Loucy (cell line): Measurements from ENCODE around the gene AIG1.

Source experiments
- EZH2phosphoT487 ChIP-seq: fragments of 200-600 bp; IDR thresholded peaks from 2 replicates; pipeline ENCODE4 v1.6.1; 2018; ENCODE audit warnings: antibody characterized with exemption, mild to moderate bottlenecking, moderate library complexity, borderline replicate concordance
- TF ChIP-seq, protein P1 (sequence below): fragments of 200-600 bp; sonication (generic); conservative IDR thresholded peaks from 2 replicates; pipeline ENCODE4 v1.5.1; 2014; ENCODE audit warnings: mild to moderate bottlenecking, antibody characterized with exemption, low read length

DNA sequence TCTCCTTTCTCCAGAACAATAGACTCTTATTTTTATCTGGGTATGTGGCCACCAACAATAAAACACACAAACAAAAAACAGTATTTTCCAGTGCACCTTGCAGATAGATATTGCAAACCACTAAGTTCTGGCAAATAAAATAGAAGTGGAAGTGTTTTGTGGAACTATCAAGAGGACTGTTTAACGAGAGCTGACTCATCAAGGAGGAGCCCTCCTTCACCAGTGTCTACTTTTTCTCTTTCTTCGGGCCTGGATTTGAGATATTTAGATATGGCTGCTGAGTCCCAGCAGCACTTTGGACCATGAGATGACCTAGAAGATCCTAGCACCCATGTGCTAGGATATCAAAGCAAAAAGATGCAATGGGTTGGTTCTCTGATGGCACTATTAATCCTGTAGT, 154.7 kb downstream of the AIG1 start:
- TF ChIP-seq EZH2phosphoT487 = no peak
- TF ChIP-seq, protein P1, sequence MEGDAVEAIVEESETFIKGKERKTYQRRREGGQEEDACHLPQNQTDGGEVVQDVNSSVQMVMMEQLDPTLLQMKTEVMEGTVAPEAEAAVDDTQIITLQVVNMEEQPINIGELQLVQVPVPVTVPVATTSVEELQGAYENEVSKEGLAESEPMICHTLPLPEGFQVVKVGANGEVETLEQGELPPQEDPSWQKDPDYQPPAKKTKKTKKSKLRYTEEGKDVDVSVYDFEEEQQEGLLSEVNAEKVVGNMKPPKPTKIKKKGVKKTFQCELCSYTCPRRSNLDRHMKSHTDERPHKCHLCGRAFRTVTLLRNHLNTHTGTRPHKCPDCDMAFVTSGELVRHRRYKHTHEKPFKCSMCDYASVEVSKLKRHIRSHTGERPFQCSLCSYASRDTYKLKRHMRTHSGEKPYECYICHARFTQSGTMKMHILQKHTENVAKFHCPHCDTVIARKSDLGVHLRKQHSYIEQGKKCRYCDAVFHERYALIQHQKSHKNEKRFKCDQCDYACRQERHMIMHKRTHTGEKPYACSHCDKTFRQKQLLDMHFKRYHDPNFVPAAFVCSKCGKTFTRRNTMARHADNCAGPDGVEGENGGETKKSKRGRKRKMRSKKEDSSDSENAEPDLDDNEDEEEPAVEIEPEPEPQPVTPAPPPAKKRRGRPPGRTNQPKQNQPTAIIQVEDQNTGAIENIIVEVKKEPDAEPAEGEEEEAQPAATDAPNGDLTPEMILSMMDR = no peak
